GM18499 (cell line): ENCODE results near the gene FAM221B.

Experiments
- ATAC-seq: cut with Tn5 transposase; IDR thresholded peaks from one replicate; pipeline ENCODE4 v1.9.1; 2021; ENCODE audit warnings: moderate number of reproducible peaks; ENCODE audit not compliant: insufficient read depth, unreplicated experiment

Gene FAM221B

GRCh38 chr9:35792826-35793225, 35.7 kb downstream of the FAM221B start:
- ATAC-seq = no peak

GRCh38 chr9:35792024-35792813, 36.3 kb downstream of the FAM221B start:
- no peak for ATAC-seq

- no peak for ATAC-seq
These were observed 37.1 kb downstream of the FAM221B start, which contains the start of gene NPR2 for GRCh38 chr9:35791297-35791921. NPR2 (plus strand) TSS chr9:35791591; CDS start chr9:35792409, 818 bp downstream.

- ATAC-seq = no peak
These were observed 37.9 kb downstream of the FAM221B start for GRCh38 chr9:35790385-35791296.

GRCh38 chr9:35790025-35790384, 38.5 kb downstream of the FAM221B start:
- ATAC-seq = no peak

- ATAC-seq = no peak
These were observed 39.0 kb downstream of the FAM221B start for GRCh38 chr9:35789541-35789940.

GRCh38 chr9:35783418-35783817, 45.1 kb downstream of the FAM221B start:
- ATAC-seq = no peak

- no peak for ATAC-seq
These were observed 47.5 kb downstream of the FAM221B start for GRCh38 chr9:35781066-35781465.

- no peak for ATAC-seq
These were observed 50.0 kb downstream of the FAM221B start for GRCh38 chr9:35778496-35778895.

- no peak for ATAC-seq
These were observed 52.5 kb downstream of the FAM221B start for GRCh38 chr9:35776018-35776417.

GRCh38 chr9:35774907-35775635, 53.5 kb downstream of the FAM221B start:
- ATAC-seq = no peak

GRCh38 chr9:35771943-35772342, 56.6 kb downstream of the FAM221B start:
- ATAC-seq = no peak

GRCh38 chr9:35771534-35771933, 57.0 kb downstream of the FAM221B start:
- no peak for ATAC-seq

- ATAC-seq = no peak
These were observed 57.5 kb downstream of the FAM221B start for GRCh38 chr9:35771075-35771433.

- ATAC-seq = no peak
These were observed 58.8 kb downstream of the FAM221B start for GRCh38 chr9:35769763-35770162.

- no peak for ATAC-seq
These were observed 61.1 kb downstream of the FAM221B start for GRCh38 chr9:35767458-35767857.

GRCh38 chr9:35766997-35767396, 61.5 kb downstream of the FAM221B start:
- ATAC-seq = no peak
